ENCODE measurements around the gene LARGE1.

DNA sequence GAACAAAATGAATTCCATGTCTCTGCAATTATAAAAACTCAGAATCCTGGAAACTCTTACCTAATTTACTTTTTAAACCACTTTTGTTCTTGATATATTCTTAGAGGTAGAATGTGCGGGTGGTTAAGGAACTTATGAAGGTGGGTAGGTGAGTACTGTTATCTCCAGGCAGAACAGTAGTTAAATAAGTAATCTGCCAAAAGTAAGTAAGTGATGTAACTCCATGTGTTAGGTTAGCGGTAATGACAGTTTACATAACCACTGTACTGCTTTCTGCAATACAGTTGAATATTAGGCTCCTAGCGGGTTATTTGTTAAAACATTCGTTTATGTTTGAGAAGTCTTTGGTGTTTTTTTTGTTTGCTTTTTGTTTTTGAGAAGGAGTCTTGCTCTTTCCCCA lies 7.1 kb downstream of the LARGE1 start:
- TF ChIP-seq, protein P1, sequence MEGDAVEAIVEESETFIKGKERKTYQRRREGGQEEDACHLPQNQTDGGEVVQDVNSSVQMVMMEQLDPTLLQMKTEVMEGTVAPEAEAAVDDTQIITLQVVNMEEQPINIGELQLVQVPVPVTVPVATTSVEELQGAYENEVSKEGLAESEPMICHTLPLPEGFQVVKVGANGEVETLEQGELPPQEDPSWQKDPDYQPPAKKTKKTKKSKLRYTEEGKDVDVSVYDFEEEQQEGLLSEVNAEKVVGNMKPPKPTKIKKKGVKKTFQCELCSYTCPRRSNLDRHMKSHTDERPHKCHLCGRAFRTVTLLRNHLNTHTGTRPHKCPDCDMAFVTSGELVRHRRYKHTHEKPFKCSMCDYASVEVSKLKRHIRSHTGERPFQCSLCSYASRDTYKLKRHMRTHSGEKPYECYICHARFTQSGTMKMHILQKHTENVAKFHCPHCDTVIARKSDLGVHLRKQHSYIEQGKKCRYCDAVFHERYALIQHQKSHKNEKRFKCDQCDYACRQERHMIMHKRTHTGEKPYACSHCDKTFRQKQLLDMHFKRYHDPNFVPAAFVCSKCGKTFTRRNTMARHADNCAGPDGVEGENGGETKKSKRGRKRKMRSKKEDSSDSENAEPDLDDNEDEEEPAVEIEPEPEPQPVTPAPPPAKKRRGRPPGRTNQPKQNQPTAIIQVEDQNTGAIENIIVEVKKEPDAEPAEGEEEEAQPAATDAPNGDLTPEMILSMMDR (IDR thresholded peaks at IDR 0.05; ENCODE audit: low read length), result no peak
- TF ChIP-seq EZH2 (IDR thresholded peaks at IDR 0.05; ENCODE audit: borderline replicate concordance, low read length), result no peak
